Activated naive CD8-positive, alpha-beta T cell treated with anti-CD3 and anti-CD28 coated beads for 36 hours (primary cell): Measurements from ENCODE around the gene SMARCC1. TPM values are rescaled to one million over a fixed set of nuclear protein-coding genes. Genes with fewer than 3 reads are reported as not detected.
"Not testable (repeated sequence)": the region's sequence is repeated elsewhere in the genome, so short reads cannot be mapped to it uniquely, and the experiment has no call there.

Source experiments
- DNase-seq: peaks from one replicate; pipeline ENCODE4 v3.0.0; 2021
- H3K27ac Mint-ChIP-seq: one replicate; pipeline ENCODE4 v1.8.0; 2022; ENCODE audit warnings: mild to moderate bottlenecking, moderate library complexity, mixed read lengths
- H3K27me3 Mint-ChIP-seq: one replicate; pipeline ENCODE4 v1.8.0; 2022; ENCODE audit warnings: mild to moderate bottlenecking, mixed read lengths
- H3K36me3 Mint-ChIP-seq: one replicate; pipeline ENCODE4 v1.8.0; 2021; ENCODE audit warnings: mild to moderate bottlenecking, mixed read lengths
- H3K4me1 Mint-ChIP-seq: one replicate; pipeline ENCODE4 v1.8.0; 2021; ENCODE audit warnings: mixed read lengths
- H3K4me3 Mint-ChIP-seq: one replicate; pipeline ENCODE4 v1.8.0; 2022; ENCODE audit warnings: mild to moderate bottlenecking, moderate library complexity, mixed read lengths
- H3K9me3 Mint-ChIP-seq: one replicate; pipeline ENCODE4 v1.8.0; 2022; ENCODE audit warnings: mixed read lengths
- total RNA-seq, 2 experiments: library from RNA; stranded (reverse); gene quantifications; one replicate each; pipeline ENCODE4 v1.2.3, GENCODE V29; 2021

The SMARCC1 gene
- total RNA-seq, 2 experiments from 2014 or later = 115 to 117 TPM

DNA sequence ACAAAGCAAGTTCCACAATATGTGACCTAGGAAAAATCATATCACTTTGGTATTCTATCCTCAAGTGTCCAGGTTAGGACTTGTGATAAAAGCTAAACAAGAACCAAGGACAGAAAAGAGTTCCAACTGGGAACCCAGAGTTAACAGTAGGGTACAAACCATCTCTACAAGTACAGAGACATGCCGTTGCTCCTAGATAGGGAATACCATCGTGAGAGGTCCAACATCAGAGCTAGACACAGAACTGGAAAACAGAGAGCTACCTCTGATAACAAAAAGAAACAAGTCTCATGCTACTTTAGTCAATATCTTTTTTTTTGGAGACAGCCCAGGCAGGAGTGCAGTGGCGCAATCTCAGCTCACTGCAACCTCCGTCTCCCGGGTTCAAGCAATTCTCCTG lies 37.8 kb downstream of the SMARCC1 start:
- H3K9me3 Mint-ChIP-seq = no peaks in the 10 kb centered on the region
- H3K4me3 Mint-ChIP-seq = no peak overlapping the region
- H3K27ac Mint-ChIP-seq = no peak overlapping the region
- DNase-seq = no peak
- peaks cover 18% of the 10 kb centered on the region for H3K36me3 Mint-ChIP-seq
- no peaks in the 10 kb centered on the region for H3K27me3 Mint-ChIP-seq
- H3K4me1 Mint-ChIP-seq = peaks cover 17% of the 10 kb centered on the region

DNA sequence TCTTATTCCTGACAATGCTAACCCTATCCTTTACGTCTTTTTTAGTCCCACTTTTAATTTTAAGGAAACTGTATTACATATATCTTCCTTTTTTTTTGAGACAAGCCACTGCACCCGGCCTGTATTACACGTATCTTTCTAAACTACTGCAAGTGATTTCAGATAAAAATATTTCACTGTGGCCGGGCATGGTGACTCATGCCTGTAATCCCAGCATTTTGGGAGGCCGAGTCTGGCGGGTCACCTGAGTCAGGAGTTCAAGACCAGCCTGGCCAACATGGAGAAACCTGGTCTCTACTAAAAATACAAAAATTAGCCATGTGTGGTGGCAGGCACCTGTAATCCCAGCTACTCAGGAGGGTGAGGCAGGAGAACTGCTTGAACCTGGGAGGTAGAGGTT lies 38.3 kb downstream of the SMARCC1 start:
- H3K27me3 Mint-ChIP-seq, H3K9me3 Mint-ChIP-seq, H3K27ac Mint-ChIP-seq, H3K4me3 Mint-ChIP-seq, DNase-seq: not testable (repeated sequence)
- Mint-ChIP-seq H3K4me1 (peaks cover 19% of the 10 kb centered on the region), H3K36me3 (peaks cover 15% of the 10 kb centered on the region)

DNA sequence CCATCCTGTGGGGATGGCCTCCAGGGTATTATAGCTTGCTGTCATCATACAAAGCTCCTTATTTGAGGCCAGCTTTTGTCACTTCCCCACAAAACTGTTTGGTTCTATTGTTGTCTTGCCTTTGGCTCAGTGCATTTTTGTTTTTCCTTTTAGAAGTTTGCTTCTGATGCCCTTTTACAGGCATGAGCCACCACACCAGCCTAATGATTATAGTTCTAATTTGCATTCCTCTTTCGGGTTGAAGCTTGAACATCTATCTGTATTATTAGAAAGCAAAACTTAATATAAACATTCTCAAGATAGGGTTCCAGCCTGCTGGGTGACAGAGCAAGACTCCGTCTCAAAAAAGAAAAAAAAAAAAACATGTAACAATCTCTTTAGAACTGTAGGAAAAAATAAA lies 39.8 kb downstream of the SMARCC1 start:
- no peaks in the 10 kb centered on the region for H3K9me3 Mint-ChIP-seq
- H3K4me3 Mint-ChIP-seq = no peak overlapping the region
- no peaks in the 10 kb centered on the region for H3K27me3 Mint-ChIP-seq

DNA sequence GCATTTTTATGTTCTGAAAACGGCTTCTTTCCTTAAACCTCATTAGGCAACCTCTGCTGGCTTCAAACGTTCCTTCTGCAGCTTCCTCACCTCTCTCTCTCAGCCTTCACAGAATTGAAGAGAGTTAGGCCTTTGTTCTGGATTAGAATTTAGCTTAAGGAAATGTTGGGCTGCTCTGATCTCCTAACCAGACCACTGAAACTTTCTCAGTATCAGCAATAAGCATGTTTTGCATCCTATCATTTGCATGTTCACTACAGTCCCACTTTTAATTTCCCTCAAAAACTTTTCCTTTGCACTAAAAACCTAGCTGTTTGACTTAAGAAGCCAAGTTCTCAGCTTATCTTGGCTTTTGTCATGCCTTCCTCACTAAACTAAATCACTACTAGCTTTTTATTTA lies 49.5 kb downstream of the SMARCC1 start:
- Mint-ChIP-seq H3K27me3 (no peaks in the 10 kb centered on the region), H3K36me3 (peaks cover 26% of the 10 kb centered on the region), H3K4me1 (peaks cover 7% of the 10 kb centered on the region), H3K9me3 (no peaks in the 10 kb centered on the region), H3K4me3 (no peak overlapping the region), H3K27ac (no peak overlapping the region)
- DNase-seq = no peak

More for the DNA sequence above, 39.8 kb downstream of the SMARCC1 start:
- no peak for DNase-seq
- Mint-ChIP-seq H3K36me3 (peaks cover 19% of the 10 kb centered on the region), H3K27ac (no peak overlapping the region), H3K4me1 (peaks cover 19% of the 10 kb centered on the region)

DNA sequence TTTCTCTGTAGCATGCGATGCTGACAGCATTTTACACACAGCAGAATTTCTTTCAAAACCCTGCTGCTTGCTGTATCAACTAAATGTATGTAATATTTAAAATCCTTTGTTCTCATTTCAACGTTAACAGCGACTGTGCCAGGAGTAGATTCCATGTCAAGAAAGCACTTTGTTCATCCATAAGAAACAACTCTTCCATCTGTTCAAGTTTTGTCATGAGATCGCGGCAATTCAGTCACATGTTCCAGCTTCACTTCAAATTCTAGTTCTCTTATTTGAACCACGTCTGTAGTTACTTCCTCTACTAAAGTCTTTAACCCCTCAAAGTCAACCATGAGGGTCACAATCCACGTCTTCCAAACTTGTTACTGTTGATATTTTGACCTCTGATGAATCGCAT lies 50.6 kb downstream of the SMARCC1 start:
- H3K36me3 Mint-ChIP-seq = peaks cover 30% of the 10 kb centered on the region
- H3K27me3 Mint-ChIP-seq = no peaks in the 10 kb centered on the region
- no peaks in the 10 kb centered on the region for H3K9me3 Mint-ChIP-seq
- no peak overlapping the region for H3K27ac Mint-ChIP-seq
- DNase-seq = no peak
- H3K4me3 Mint-ChIP-seq = no peak overlapping the region
- peaks cover 10% of the 10 kb centered on the region for H3K4me1 Mint-ChIP-seq

DNA sequence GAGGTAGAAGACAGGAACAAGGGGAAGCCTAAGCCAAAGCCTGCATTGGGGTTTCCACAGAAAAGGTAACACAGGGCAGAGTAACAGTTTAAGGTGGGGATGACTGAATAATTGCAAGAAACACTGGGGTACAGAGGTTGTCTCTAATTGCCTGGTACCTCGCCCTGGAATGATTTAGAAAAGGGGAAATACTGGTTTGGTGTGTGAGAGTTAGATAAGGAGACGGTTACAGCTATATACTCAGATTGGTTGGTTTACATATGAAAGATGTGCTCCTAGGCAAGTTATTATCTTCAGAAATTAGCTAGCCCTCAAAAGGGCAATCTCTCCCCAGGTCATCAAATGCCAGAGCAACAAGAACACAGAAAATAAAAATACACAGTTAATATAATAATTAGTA lies 58.8 kb downstream of the SMARCC1 start:
- Mint-ChIP-seq H3K9me3 (no peaks in the 10 kb centered on the region), H3K27ac (no peak overlapping the region), H3K27me3 (no peaks in the 10 kb centered on the region), H3K4me1 (peaks cover 3% of the 10 kb centered on the region), H3K4me3 (no peak overlapping the region), H3K36me3 (peaks cover 10% of the 10 kb centered on the region)
- DNase-seq = no peak

DNA sequence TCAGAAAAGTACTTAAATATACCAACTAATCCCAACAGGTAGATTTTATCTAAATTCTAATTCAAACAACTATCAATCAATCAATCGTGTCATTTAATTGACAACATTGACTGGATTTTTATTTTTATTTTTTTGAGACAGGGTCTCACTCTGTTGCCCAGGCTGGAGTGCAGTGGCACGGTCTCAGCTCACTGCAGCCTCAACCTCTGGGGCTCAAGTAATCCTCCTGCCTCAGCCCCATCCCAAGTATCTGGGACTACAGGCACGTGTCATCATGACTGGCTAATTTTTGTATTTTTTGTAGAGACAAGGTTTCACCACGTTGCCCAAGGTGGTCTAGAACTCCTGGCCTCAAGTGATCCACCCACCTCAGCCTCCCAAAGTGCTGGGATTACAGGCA lies 64.2 kb downstream of the SMARCC1 start:
- not testable (repeated sequence) for DNase-seq, H3K4me3 Mint-ChIP-seq, H3K27ac Mint-ChIP-seq, H3K27me3 Mint-ChIP-seq, H3K9me3 Mint-ChIP-seq
- Mint-ChIP-seq H3K36me3 (peaks cover 20% of the 10 kb centered on the region), H3K4me1 (peaks cover 12% of the 10 kb centered on the region)

DNA sequence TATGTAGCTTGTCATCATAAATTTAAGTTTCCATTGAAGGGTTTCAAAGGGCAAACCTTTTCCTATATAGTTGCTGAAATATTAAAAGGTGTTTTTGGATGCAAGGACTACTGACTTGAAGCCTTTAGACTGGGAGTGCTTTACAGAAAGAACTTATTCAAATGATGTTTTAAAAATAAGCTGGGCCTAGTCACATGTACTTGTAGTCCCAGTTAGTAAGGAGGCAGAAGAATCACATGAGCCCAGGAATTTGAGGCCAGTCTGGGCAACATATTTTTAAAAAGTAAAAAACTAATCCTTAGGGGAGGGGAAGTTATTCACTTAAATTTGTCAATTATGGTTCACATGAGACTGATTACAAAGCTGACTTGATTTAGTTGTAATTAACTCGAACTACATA lies 65.0 kb downstream of the SMARCC1 start:
- Mint-ChIP-seq H3K27ac (peak overlapping the region; percentile 46), H3K9me3 (no peaks in the 10 kb centered on the region), H3K36me3 (peaks cover 21% of the 10 kb centered on the region), H3K27me3 (no peaks in the 10 kb centered on the region), H3K4me3 (no peak overlapping the region), H3K4me1 (peaks cover 12% of the 10 kb centered on the region)
- DNase-seq = no peak

DNA sequence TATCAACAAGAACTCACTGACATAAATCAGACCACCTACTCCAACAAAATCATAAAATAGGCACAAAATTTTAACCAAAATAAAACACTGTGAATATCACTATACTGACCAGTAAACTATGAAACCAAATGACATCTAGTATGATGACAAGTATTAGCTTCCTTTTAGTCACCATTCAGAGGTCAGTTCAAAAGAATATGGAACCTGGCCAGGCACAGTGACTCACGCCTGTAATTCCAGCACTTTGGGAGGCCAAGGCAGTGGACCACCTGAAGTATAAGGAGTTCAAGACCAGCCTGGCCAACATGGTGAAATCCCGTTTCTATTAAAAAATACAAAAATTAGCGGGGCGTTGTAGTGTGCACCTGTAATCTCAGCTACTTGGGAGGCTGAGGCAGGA lies 65.8 kb downstream of the SMARCC1 start:
- no peak overlapping the region for H3K4me3 Mint-ChIP-seq
- H3K9me3 Mint-ChIP-seq = no peaks in the 10 kb centered on the region
- H3K27me3 Mint-ChIP-seq = no peaks in the 10 kb centered on the region
- peaks cover 12% of the 10 kb centered on the region for H3K4me1 Mint-ChIP-seq
- DNase-seq = no peak
- H3K27ac Mint-ChIP-seq = peak overlapping the region; percentile 27
- peaks cover 20% of the 10 kb centered on the region for H3K36me3 Mint-ChIP-seq

DNA sequence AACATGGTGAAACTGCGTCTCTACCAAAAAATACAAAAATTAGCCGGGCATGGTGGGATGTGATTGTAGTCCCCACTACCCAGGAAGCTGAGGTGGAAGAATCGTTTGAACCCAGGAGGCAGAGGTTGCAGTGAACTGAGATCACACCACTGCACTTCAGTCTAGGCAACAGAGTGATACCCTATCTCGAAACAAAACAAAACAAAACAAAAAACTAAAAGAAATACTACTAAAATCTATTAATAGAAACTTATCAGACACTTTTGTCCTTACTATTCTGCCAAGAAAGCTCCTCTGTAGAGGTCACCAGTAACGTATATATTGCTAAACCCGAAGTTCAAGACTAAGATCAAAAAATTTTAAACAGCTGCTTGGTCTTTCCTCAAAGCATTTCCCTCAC lies 67.1 kb downstream of the SMARCC1 start:
- H3K27me3 Mint-ChIP-seq = no peaks in the 10 kb centered on the region
- DNase-seq = no peak
- no peak overlapping the region for H3K4me3 Mint-ChIP-seq
- H3K9me3 Mint-ChIP-seq = no peaks in the 10 kb centered on the region
- H3K36me3 Mint-ChIP-seq = peaks cover 18% of the 10 kb centered on the region
- H3K4me1 Mint-ChIP-seq = peaks cover 12% of the 10 kb centered on the region
- H3K27ac Mint-ChIP-seq = no peak overlapping the region

DNA sequence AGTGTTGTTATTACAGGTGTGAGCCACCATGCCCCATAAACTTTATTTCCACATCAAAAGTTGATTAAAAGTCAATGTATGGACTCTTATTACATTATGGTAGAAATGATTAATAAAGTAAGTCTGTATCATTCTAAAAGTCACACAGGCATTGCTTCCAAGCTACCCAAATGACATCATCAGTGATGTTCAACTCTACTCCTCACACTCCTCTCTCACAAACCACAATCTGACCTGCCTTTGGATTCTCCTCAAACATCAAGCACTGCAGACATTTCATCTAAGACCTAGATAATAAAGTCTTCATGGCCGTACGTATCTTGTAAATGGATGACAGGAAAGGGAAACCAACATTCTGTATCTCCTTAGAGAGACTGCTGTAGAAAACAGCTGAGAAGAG lies 68.0 kb downstream of the SMARCC1 start:
- Mint-ChIP-seq H3K4me1 (peaks cover 12% of the 10 kb centered on the region), H3K4me3 (no peak overlapping the region), H3K27ac (no peak overlapping the region), H3K9me3 (no peaks in the 10 kb centered on the region), H3K27me3 (no peaks in the 10 kb centered on the region), H3K36me3 (peaks cover 18% of the 10 kb centered on the region)
- DNase-seq = no peak

DNA sequence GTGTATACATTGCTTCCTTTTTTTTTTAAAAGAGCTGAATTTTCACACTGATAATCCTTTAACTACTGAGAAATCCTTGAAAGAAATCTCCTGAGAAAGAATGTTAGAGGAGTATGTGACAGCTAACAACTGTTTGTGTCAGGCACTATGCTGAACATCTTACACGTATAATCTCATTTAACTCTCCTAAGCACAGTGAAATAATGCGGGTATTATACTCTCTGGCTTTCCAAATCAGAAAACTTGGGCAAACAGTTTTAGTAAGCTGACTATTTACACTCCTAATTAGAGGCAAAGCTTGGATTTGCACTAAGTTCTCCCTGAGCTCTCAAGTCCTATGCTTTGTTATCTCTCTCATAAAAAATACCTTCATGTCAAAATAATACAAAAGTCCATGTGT lies 69.3 kb downstream of the SMARCC1 start:
- H3K4me3 Mint-ChIP-seq = no peak overlapping the region
- H3K4me1 Mint-ChIP-seq = peaks cover 12% of the 10 kb centered on the region
- H3K27me3 Mint-ChIP-seq = no peaks in the 10 kb centered on the region
- H3K27ac Mint-ChIP-seq = peak overlapping the region; percentile 31
- peaks cover 21% of the 10 kb centered on the region for H3K36me3 Mint-ChIP-seq
- no peaks in the 10 kb centered on the region for H3K9me3 Mint-ChIP-seq
- DNase-seq = no peak

DNA sequence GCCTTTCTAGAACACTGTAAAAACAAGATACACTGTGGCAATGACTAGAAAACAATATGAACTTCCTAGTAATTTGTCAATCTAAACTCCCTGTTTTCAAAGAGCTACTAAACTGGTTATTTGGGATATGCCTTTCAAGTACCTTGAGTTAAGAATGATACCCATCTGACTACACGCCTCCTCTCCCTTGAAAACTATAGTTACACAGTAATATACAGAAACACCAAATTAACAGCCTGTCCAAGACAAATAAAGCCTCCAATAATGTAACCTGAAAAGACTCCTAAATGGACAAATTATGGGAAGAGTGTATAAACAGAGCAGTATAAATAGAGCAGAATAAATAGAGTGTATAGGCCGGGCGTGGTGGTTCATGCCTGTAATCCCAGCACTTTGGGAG lies 70.1 kb downstream of the SMARCC1 start:
- H3K27ac Mint-ChIP-seq = no peak overlapping the region
- no peaks in the 10 kb centered on the region for H3K27me3 Mint-ChIP-seq
- H3K9me3 Mint-ChIP-seq = no peaks in the 10 kb centered on the region
- peaks cover 22% of the 10 kb centered on the region for H3K36me3 Mint-ChIP-seq
- no peak overlapping the region for H3K4me3 Mint-ChIP-seq
- no peak for DNase-seq
- H3K4me1 Mint-ChIP-seq = peaks cover 8% of the 10 kb centered on the region

DNA sequence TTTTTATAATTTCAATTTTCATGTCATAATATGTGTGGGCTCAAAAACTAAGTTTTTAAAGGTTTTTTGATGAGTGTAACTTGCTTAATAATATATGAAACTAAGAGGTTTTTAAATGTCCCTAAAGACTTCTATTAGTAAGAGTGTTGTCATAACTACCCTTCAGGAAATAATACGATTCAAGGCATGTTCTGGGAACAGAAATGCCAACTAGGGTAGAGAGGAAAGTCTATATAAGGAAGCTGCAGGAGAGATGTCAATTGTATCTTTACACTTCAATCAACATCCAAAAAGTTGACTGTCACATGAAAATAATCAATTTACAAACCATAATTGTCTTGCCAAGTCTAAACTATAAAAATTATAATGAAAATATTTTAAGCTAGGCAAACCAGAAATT lies 76.3 kb downstream of the SMARCC1 start:
- Mint-ChIP-seq H3K4me3 (no peak overlapping the region), H3K27ac (no peak overlapping the region), H3K36me3 (peaks cover 19% of the 10 kb centered on the region), H3K4me1 (no peaks in the 10 kb centered on the region), H3K9me3 (no peaks in the 10 kb centered on the region), H3K27me3 (no peaks in the 10 kb centered on the region)
- DNase-seq = no peak

DNA sequence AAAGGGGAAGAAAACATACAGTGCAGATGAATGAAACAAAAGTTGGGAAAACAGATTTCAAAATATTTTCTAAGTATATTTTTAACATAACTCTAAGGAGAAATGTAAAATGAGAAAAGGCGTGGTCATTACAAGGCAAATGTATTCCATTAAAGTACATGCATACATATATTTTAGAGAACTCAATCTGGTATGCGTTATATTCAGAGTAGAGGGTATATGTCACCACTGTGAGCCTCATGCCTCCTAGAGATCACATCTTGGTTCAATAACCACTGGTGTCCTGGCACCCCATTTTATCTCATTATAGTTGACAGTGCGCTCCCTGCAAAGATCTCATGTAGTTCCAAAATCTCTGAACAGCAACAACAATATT lies 77.5 kb downstream of the SMARCC1 start:
- no peak for DNase-seq
- Mint-ChIP-seq H3K27me3 (no peaks in the 10 kb centered on the region), H3K4me1 (no peaks in the 10 kb centered on the region), H3K4me3 (no peak overlapping the region), H3K9me3 (no peaks in the 10 kb centered on the region), H3K27ac (no peak overlapping the region), H3K36me3 (peaks cover 19% of the 10 kb centered on the region)

DNA sequence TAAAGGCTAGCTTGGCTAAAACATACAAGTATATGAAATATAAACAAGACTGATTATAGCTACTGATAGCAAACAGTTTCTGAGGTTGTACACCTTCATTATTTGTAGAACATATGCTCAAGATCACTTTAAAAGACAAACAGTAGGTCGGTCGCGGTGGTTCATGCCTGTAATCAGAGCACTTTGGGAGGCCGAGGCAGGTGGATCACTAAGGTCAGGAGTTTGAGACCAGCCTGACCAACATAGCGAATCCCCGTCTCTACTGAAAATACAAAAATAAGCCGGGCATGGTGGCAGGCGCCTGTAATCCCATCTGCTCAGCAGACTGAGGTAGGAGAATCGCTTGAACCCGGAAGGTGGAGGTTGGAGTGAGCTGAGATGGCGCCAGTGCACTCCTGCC lies 80.3 kb downstream of the SMARCC1 start:
- Mint-ChIP-seq H3K27ac (no peak overlapping the region), H3K27me3 (no peaks in the 10 kb centered on the region), H3K4me3 (no peak overlapping the region), H3K9me3 (no peaks in the 10 kb centered on the region), H3K4me1 (no peaks in the 10 kb centered on the region), H3K36me3 (peaks cover 13% of the 10 kb centered on the region)
- no peak for DNase-seq

DNA sequence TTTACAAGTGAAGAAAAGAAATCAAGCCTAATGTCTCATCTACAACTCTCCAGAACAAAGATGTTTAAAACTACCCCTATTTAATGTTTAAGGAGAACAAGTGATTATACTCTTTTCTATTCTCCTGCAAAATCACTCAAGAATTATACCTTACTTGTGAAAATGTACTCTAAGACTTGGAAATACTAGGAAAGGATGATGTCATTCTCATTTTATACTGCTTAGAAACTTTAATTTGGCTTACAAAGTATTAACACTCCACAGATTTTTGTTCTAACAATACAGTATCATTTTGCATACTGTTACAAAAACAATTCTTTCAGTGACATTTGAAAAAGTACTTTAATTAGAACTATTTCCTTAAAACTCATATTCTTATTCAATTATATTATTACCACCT lies 89.5 kb downstream of the SMARCC1 start:
- Mint-ChIP-seq H3K4me1 (no peaks in the 10 kb centered on the region), H3K4me3 (no peak overlapping the region), H3K27me3 (no peaks in the 10 kb centered on the region), H3K27ac (no peak overlapping the region), H3K36me3 (peaks cover 20% of the 10 kb centered on the region), H3K9me3 (no peaks in the 10 kb centered on the region)
- no peak for DNase-seq
